Measurements from ENCODE around the gene CCDC180.
"Not testable (repeated sequence)": the region's sequence is repeated elsewhere in the genome, so short reads cannot be mapped to it uniquely, and the experiment has no call there.

The CCDC180 gene

GRCh38 chr9:97327562-97327961 lies 20.1 kb downstream of the CCDC180 start:
- no peak for DNase-seq (ENCODE audit: low read depth, low spot score)
- H3K4me3 ChIP-seq (ENCODE audit: low read depth, low read length), result no peak overlapping the region
- POLR2A ChIA-PET, result no interaction called here
- CTCF ChIA-PET, result no interaction called here
- TF ChIP-seq, protein P1, sequence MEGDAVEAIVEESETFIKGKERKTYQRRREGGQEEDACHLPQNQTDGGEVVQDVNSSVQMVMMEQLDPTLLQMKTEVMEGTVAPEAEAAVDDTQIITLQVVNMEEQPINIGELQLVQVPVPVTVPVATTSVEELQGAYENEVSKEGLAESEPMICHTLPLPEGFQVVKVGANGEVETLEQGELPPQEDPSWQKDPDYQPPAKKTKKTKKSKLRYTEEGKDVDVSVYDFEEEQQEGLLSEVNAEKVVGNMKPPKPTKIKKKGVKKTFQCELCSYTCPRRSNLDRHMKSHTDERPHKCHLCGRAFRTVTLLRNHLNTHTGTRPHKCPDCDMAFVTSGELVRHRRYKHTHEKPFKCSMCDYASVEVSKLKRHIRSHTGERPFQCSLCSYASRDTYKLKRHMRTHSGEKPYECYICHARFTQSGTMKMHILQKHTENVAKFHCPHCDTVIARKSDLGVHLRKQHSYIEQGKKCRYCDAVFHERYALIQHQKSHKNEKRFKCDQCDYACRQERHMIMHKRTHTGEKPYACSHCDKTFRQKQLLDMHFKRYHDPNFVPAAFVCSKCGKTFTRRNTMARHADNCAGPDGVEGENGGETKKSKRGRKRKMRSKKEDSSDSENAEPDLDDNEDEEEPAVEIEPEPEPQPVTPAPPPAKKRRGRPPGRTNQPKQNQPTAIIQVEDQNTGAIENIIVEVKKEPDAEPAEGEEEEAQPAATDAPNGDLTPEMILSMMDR (IDR thresholded peaks at IDR 0.05; ENCODE audit: insufficient read depth, low read length, missing control alignments), result no peak

GRCh38 chr9:97332993-97333392 lies 25.5 kb downstream of the CCDC180 start:
- TF ChIP-seq, protein P1 (IDR thresholded peaks at IDR 0.05; ENCODE audit: insufficient read depth, low read length, missing control alignments), result no peak
- ChIA-PET CTCF (no interaction called here), POLR2A (no interaction called here)
- DNase-seq (ENCODE audit: low read depth, low spot score), result no peak
- no peak overlapping the region for H3K4me3 ChIP-seq (ENCODE audit: low read depth, low read length)

DNA sequence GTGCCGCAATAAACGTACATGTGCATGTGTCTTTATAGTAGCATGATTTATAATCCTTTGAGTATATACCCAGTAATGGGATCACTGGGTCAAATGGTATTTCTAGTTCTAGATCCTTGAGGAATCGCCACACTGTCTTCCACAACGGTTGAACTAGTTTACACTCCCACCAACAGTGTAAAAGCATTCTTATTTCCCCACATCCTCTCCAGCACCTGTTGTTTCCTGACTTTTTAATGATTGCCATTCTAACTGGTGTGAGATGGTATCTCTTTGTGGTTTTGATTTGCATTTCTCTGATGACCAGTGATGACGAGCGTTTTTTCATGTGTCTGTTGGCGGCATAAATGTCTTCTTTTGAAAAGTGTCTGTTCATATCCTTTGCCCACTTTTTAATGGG lies 28.2 kb downstream of the CCDC180 start:
- DNase-seq (ENCODE audit: low read depth, low spot score); CTCF ChIA-PET; H3K4me3 ChIP-seq (ENCODE audit: low read depth, low read length); POLR2A ChIA-PET: not testable (repeated sequence)

DNA sequence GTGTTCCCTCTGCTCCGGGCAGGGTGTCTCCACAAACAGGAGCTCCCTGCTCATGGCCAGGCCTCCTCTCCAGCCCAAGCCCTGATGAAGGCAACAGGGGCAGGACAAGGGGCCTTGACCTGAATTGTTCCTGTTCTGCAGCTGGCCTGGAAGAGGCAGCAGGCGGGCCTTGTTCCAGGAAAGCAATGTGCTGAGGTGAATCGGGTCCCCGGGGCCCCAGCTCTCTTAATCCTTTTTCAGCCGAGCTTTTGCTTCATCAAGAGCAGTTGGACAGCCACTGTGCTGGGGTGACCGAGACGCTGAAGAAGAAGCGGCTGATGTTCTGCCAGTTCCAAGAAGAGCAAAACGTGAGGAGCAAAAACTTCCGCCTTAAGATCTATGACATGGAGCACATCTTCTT lies 41.4 kb downstream of the CCDC180 start:
- H3K4me3 ChIP-seq (ENCODE audit: low read depth, low read length), result no peak overlapping the region
- POLR2A ChIA-PET, result no interaction called here
- CTCF ChIA-PET, result no interaction called here
- TF ChIP-seq, protein P1 (IDR thresholded peaks at IDR 0.05; ENCODE audit: insufficient read depth, low read length, missing control alignments), result no peak
- DNase-seq (ENCODE audit: low read depth, low spot score), result no peak

DNA sequence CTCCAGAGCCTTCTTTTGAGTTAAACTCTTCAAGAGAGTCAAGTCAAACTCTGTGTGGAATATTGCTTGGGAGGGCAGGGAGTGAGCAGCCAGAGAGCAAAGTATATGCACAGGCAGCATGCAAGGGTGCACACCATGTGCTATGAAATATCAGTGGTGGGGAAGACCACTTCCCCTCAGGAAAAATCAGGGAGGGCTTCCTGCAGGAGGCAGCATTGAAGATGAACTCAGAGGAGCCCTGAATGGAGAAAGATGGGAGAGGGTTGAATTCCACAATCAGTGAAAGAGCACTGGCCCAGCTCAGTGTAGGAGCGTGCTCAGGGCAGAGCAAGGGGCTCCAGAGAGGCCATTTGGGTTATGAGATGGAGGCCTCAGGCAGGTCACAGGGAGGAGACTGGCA lies 41.9 kb downstream of the CCDC180 start:
- ChIA-PET CTCF (no interaction called here), POLR2A (no interaction called here)
- no peak overlapping the region for H3K4me3 ChIP-seq (ENCODE audit: low read depth, low read length)
- no peak for DNase-seq (ENCODE audit: low read depth, low spot score)
- TF ChIP-seq, protein P1 (IDR thresholded peaks at IDR 0.05; ENCODE audit: insufficient read depth, low read length, missing control alignments), result no peak

- no peak for DNase-seq (ENCODE audit: low read depth, low spot score)
- ChIA-PET POLR2A (no interaction called here), CTCF (interaction anchor here (2.7 kb wide), 1 partner anchor 498 kb away, joined by 6 read pairs; no protein-coding TSS in a partner anchor)
- TF ChIP-seq, protein P1 (IDR thresholded peaks at IDR 0.05; ENCODE audit: insufficient read depth, low read length, missing control alignments), result no peak
- no peak overlapping the region for H3K4me3 ChIP-seq (ENCODE audit: low read depth, low read length)
Observed at GRCh38 chr9:97354637-97355036, 47.2 kb downstream of the CCDC180 start.

DNA sequence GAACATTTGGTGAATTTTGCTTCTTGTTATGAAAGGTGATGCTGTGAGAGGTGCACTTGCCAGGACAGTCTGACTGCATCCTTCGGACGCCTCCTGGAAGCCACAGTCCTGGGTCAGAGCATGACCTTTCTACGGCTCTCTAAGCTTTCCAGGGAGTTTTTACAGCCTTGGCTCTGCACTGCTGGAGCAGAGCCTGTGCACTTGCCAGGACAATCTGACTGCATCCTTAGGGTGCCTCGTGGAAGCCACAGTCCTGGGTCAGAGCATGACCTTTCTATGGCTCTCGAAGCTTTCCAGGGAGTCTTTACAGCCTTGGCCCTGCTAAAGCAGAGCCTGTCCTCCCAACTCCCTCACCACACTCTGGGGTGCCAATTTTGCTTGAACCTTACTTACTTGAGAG lies 49.6 kb downstream of the CCDC180 start:
- DNase-seq (ENCODE audit: low read depth, low spot score), result no peak
- ChIA-PET CTCF (interaction anchor here (0.9 to 1.2 kb wide), 2 partner anchors 30 to 239 kb away, joined by 3 to 5 read pairs; no protein-coding TSS in a partner anchor), POLR2A (no interaction called here)
- TF ChIP-seq, protein P1 (IDR thresholded peaks at IDR 0.05; ENCODE audit: insufficient read depth, low read length, missing control alignments), result no peak
- H3K4me3 ChIP-seq (ENCODE audit: low read depth, low read length), result no peak overlapping the region
